Measurements from ENCODE around the gene SUPT4H1.
"Not testable (repeated sequence)": the region's sequence is repeated elsewhere in the genome, so short reads cannot be mapped to it uniquely, and the experiment has no call there.

SUPT4H1 gene

GRCh38 chr17:58351831-58352595 lies at the start of gene SUPT4H1:
Gene SUPT4H1 (minus strand): TSS chr17:58352201. CDS start chr17:58352135, 66 bp downstream.
- DNase-seq (ENCODE audit: low spot score): peak; percentile 85

- no peak for DNase-seq (ENCODE audit: low spot score)
Measured at GRCh38 chr17:58401287-58401686, 49.3 kb upstream of the SUPT4H1 start.

- DNase-seq (ENCODE audit: low spot score): no peak
Measured at GRCh38 chr17:58400826-58401225, 48.8 kb upstream of the SUPT4H1 start.

- DNase-seq (ENCODE audit: low spot score): no peak
Measured at GRCh38 chr17:58399974-58400373, 48.0 kb upstream of the SUPT4H1 start.

GRCh38 chr17:58398574-58399266 lies 46.7 kb upstream of the SUPT4H1 start:
- DNase-seq (ENCODE audit: low spot score): no peak

- DNase-seq (ENCODE audit: low spot score): not testable (repeated sequence)
Measured at GRCh38 chr17:58397421-58397820, 45.4 kb upstream of the SUPT4H1 start.

- no peak for DNase-seq (ENCODE audit: low spot score)
Measured at GRCh38 chr17:58396173-58396572, 44.2 kb upstream of the SUPT4H1 start.

- no peak for DNase-seq (ENCODE audit: low spot score)
Measured at GRCh38 chr17:58394534-58395223, 42.7 kb upstream of the SUPT4H1 start.

GRCh38 chr17:58391302-58391984 lies 39.4 kb upstream of the SUPT4H1 start:
- DNase-seq (ENCODE audit: low spot score): no peak

- DNase-seq (ENCODE audit: low spot score): no peak
Measured at GRCh38 chr17:58390884-58391283, 38.9 kb upstream of the SUPT4H1 start.

- DNase-seq (ENCODE audit: low spot score): no peak
Measured at GRCh38 chr17:58388302-58389190, 36.5 kb upstream of the SUPT4H1 start.

GRCh38 chr17:58387834-58388233 lies 35.8 kb upstream of the SUPT4H1 start:
- DNase-seq (ENCODE audit: low spot score): no peak

GRCh38 chr17:58386708-58387107 lies 34.7 kb upstream of the SUPT4H1 start:
- DNase-seq (ENCODE audit: low spot score): no peak

- DNase-seq (ENCODE audit: low spot score): no peak
Measured at GRCh38 chr17:58385359-58385899, 33.4 kb upstream of the SUPT4H1 start.

GRCh38 chr17:58384897-58385296 lies 32.9 kb upstream of the SUPT4H1 start:
- no peak for DNase-seq (ENCODE audit: low spot score)

- no peak for DNase-seq (ENCODE audit: low spot score)
Measured at GRCh38 chr17:58383892-58384462, 32.0 kb upstream of the SUPT4H1 start.

GRCh38 chr17:58382872-58383242 lies 30.9 kb upstream of the SUPT4H1 start:
- DNase-seq (ENCODE audit: low spot score): no peak

- no peak for DNase-seq (ENCODE audit: low spot score)
Measured at GRCh38 chr17:58382108-58382871, 30.3 kb upstream of the SUPT4H1 start.

- no peak for DNase-seq (ENCODE audit: low spot score)
Measured at GRCh38 chr17:58381124-58382035, 29.4 kb upstream of the SUPT4H1 start.
